ENCODE measurements around the gene RSAD2.
"Not testable (repeated sequence)": the region's sequence is repeated elsewhere in the genome, so short reads cannot be mapped to it uniquely, and the experiment has no call there.

Gene RSAD2

DNA sequence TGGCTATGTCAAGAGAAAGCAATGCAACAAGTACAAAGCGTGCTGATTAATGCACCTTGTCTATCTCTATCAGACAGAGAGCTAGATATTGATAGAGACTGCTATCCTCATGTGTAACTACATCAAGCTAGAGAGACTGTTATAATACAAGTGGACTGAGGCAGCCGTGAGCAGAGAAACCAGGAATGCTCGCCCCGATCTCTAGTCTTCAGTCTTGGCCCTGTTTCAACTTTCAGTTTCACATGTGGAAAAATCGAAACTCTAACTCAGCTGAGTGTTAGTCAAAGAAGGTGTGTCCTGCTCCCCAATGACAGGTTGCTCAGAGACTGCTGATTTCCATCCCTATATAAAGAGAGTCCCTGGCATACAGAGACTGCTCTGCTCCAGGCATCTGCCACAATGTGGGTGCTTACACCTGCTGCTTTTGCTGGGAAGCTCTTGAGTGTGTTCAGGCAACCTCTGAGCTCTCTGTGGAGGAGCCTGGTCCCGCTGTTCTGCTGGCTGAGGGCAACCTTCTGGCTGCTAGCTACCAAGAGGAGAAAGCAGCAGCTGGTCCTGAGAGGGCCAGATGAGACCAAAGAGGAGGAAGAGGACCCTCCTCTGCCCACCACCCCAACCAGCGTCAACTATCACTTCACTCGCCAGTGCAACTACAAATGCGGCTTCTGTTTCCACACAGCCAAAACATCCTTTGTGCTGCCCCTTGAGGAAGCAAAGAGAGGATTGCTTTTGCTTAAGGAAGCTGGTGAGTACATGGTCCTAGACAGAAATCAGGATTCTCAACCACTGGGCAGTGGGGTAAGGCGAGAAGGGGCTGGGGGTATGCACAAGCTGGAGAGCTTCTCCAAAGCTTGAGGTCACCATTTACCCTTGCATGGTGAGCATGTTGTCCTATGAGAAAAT lies at the start of gene RSAD2:
RSAD2 (plus strand) TSS at position 376 of the 903 bp plus-strand sequence; CDS start at position 400, 24 bp downstream.
- no peak for DNase-seq (ENCODE audit: low read depth in 3 of 3)

DNA sequence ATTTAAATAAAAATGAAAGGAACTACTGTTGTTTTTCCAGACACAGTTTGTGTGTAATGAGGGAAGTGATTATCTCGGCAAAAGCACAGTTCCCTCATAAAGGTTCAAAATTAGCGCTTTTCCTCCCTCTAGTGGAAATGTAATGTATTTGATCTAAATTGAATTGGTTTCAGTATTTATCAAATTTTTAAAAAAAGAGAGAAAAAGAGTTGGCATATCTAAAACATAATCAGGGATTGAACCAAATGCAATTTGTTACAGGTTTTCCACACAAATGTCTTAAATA lies 49.3 kb upstream of the RSAD2 start:
- no peak for DNase-seq (ENCODE audit: low read depth in 3 of 3)

DNA sequence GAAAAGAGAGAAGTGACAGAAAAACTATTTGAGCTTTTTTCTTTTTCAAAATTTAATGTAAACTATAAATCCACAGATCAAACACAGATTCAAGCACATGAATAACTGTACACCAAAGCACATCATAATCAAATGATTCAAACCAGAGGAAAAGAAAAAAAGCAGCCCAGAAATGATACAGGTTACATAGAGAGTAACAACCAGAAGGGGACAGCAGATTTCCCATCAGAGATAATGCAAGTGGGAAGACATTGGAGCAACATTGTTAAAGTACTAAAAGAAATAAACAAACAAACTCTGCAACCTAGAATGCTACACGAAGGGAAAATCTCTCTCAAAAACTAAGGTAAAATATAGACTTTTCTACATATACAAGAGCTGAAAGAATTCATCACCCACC lies 46.3 kb upstream of the RSAD2 start:
- DNase-seq (ENCODE audit: low read depth in 3 of 3): no peak

GRCh38 chr2:6832596-6833299 lies 44.8 kb upstream of the RSAD2 start:
- no peak for DNase-seq (ENCODE audit: low read depth in 3 of 3)

DNA sequence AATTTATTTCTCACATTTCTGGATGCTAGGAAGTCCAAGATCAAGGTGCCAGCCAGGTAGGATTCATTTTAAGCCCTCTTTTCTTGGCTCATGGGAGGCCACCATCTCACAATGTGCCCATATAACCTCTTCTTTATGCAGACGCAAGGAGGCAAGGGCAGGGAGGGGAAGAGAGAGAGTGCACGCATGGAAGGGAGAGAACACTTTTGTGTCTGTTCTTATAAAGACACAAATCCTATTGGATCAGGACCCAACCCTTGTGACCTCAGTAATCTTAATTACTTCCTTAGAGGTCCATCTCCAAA lies 44.3 kb upstream of the RSAD2 start:
- no peak for DNase-seq (ENCODE audit: low read depth in 3 of 3)

DNA sequence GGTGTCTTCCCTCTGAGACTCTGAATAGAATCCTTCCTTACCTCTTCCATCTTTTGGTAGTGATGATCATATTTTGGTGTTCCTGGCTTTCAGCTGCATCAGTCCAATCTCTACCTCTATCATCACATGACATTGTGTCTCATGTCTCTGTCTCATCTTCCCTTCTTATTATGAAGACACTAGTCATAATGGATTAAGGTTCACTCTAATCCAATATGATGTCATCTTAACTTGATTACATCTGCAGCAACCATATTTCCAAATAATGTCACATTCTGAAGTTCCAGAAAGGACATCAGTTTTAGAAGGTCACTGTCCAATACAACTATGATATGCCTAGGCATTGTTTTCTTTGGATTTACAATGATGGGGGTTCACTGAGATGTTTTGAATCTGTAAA lies 43.4 kb upstream of the RSAD2 start:
- DNase-seq (ENCODE audit: low read depth in 3 of 3): no peak

GRCh38 chr2:6835467-6835866 lies 42.1 kb upstream of the RSAD2 start:
- no peak for DNase-seq (ENCODE audit: low read depth in 3 of 3)

DNA sequence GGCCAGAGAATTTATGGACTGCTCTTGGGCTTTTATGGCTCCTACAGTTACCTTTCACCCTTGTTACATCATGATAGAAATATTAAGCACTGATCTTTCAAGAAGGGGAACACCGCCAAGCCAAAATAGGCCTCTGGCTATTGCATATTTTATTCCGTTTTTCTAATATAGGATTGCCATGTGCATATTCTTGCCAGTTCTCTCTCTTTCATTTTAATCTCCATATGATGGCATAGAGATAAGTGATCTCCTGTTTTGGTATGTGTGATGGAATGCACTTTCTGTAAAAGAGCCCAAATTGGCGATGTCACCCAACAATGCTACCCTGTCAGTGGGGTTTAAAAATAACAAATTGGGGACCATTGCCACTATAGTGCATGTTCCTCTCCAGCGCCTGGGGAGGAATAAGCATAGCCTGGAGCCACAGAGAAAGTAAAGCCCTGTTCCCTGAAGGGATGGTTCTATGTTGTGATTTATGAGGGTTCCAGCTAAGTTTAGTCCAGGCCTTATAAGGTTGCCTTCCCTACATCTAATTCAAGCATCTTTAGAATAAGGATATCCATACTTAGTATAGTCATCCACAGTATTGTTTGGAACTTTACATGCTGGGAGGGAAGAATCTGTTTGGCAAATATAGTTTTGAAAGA lies 38.8 kb upstream of the RSAD2 start:
- no peak for DNase-seq (ENCODE audit: low read depth in 3 of 3)

DNA sequence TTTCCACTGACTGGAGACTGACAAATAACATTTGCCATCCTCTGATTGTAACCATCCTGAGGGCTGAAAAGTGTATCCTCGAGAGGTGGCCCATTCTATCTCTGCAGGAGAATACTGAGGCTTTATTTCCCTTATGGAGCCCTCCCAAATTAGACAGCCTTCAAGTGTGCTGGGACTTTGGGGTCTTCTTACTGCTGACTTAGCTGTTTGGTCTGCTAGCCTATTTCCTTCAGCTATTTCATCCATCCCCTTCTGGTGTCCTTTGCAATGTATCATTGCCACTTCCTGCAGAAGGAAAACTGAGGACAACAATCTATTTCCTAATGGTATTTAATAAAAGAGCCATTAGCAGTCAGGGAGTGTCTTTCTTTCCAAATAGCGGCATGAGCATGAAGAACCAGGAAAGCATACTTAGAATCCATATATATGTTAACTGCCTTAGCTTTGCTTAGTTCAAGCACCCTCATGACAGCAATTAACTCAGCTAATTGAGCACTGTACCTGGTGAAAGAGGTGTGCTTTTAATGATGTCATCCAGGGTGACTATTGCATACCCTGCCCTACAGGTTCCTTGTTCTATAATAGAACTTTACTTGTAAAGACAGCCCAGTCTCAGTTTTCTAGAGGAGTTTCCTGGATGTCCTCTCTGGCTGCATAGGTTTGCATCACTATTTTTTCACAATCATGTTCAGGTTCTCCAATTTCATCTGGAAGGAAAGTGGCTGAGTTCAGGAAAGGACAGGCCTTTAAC lies 35.9 kb upstream of the RSAD2 start:
- no peak for DNase-seq (ENCODE audit: low read depth in 3 of 3)

DNA sequence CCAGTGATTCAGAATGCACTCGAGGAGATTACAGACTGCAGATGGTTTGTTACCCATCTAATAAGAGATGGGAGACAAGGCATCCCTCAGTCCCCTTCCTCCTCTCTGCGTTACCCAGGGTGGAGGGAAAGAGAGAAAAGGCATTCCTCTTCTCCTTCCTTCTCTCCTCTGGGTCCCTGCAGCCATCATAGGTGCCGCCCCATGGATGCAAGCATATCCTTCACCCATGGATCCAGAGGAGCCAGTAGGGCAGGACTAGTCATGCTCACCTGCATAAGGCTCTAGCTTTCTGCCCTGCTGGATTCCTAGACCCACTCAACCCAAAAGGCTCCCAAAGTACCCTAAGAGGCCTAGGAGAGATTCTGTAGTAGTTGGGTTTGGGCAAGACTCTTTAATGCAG lies 32.3 kb upstream of the RSAD2 start:
- no peak for DNase-seq (ENCODE audit: low read depth in 3 of 3)

- DNase-seq (ENCODE audit: low read depth in 3 of 3): no peak
Observed at GRCh38 chr2:6845903-6846302, 31.7 kb upstream of the RSAD2 start.

- DNase-seq (ENCODE audit: low read depth in 3 of 3): no peak
Observed at GRCh38 chr2:6846540-6846939, 31.0 kb upstream of the RSAD2 start.

GRCh38 chr2:6846967-6847681 lies 30.5 kb upstream of the RSAD2 start:
- DNase-seq (ENCODE audit: low read depth in 3 of 3): no peak

- DNase-seq (ENCODE audit: low read depth in 3 of 3): no peak
Observed at GRCh38 chr2:6852195-6852594, 25.4 kb upstream of the RSAD2 start.

GRCh38 chr2:6854416-6854815 lies 23.2 kb upstream of the RSAD2 start:
- DNase-seq (ENCODE audit: low read depth in 3 of 3): no peak

- DNase-seq (ENCODE audit: low read depth in 3 of 3): no peak
Observed at GRCh38 chr2:6855860-6856547, 21.6 kb upstream of the RSAD2 start.

GRCh38 chr2:6856548-6856920 lies 21.0 kb upstream of the RSAD2 start:
- no peak for DNase-seq (ENCODE audit: low read depth in 3 of 3)

DNA sequence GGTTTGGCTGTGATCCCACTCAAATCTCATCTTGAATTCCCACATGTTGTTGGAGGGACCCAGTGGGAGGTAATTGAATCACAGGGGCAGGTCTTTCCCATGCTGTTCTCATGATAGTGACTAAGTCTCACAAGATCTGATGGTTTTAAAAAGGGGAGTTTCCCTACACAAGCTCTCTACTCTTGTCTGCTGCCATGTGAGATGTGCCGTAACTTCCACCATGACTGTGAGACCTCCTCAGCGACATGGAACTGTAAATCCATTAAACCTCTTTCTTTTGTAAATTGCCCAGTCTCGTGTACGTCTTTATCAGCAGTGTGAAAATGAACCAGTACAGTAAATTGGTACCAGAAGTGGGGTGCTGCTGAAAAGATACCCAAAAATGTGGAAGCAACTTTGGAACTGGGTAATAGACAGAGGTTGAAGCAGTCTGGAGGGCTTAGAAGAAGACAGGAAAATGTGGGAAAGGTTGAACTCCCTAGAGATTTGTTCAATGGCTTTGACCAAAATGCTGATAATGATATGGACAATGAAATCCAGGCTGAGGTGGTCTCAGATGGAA lies 19.0 kb upstream of the RSAD2 start:
- DNase-seq (ENCODE audit: low read depth in 3 of 3): not testable (repeated sequence)

GRCh38 chr2:6860296-6860695 lies 17.3 kb upstream of the RSAD2 start:
- no peak for DNase-seq (ENCODE audit: low read depth in 3 of 3)

DNA sequence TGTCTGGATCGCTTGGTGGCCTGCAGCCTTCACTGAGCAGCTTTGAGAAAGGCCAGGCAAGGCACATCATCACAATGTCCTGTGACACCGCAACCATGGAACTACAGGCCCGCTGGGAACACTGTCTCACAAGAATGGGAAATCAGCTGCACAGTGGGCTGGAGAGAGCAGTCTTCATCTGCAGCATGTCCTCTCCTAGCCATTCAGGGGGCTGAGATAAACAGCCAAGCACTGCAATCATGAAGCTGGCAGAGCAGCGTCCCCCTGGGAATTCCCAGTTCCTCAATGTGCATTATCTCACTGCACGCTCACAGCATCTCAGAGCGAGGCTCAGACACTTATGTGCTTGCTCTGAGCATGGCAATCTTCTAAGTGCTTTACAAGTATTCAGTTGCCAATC lies 13.8 kb upstream of the RSAD2 start:
- no peak for DNase-seq (ENCODE audit: low read depth in 3 of 3)

DNA sequence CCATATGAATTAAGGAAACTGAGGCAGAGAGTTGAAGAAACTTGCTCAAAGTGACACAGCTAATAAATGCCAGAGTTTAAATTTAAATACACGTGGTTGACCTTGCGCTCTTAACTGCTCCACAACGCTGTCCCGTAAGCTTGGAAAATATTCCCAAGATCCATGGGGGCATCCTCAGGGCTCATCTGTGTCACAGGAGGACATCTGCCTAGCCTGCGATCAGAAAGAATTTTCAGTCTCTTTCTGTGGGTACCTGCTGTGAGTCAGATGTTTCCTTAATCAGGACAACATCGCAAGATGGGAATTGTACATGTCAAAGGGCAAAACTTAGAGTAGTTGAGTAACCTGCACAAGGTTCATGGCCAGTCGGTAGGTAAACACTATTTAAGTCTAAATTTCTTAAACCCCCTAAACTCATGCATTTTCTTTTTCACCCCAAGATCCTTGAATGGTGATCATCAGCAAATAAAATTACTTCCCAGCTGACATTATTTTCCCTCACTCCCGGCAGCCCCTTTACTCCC lies 13.3 kb upstream of the RSAD2 start:
- no peak for DNase-seq (ENCODE audit: low read depth in 3 of 3)

All from stimulated activated CD4-positive, alpha-beta T cell treated with anti-CD3 and anti-CD28 coated beads, TNF-alpha, amount 100 ng/mL, for 24 hours (primary cell).